ENCODE results near the gene PTPN1. TPM values are rescaled to one million over a fixed set of nuclear protein-coding genes. Genes with fewer than 3 reads are reported as not detected.
A peak's percentile ranks its signal among the peaks of the same experiment; 100 is the strongest.

Gene PTPN1
- total and polyA plus RNA-seq, 2 of the 13 experiments (the other 11 are each of a cell fraction or from before 2014, with no cell fraction given): 17.7 to 37.2 TPM

DNA sequence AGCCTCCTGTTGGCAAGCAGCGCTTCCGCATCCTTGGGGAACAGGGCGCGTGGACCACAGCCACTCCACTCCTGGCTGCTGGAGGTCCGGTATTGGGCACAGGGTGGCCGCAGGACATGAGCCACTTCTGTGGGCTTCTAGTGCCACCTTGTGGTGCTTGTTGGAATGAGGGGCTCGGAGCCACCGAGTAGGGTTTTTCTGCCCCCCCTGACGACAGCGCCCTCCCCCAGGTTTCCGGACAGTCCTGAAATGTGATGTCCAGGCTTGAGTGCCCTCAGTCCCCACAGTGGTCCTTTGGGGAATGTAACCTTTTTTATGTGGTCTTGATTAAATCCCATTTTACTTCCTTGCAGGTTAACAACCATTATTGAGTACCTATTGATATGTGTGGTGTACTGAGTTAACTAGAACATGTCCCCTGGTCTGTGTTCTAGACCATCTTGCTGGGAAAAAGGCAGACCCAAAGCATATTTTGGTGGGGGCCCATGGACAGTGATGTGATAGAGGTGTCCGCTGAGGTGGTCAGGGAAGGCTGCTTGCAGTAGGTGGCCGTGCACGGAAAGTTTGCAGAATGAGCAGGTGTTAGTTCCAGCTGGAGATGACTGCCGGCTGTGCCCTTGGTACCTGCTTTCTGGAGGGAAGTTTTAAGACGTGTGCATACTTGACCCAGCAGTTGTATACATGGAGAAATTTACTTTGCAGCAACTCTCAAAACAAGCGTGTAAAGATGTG, 70.0 kb downstream of the PTPN1 start (continued):
- TF ChIP-seq, protein P1, sequence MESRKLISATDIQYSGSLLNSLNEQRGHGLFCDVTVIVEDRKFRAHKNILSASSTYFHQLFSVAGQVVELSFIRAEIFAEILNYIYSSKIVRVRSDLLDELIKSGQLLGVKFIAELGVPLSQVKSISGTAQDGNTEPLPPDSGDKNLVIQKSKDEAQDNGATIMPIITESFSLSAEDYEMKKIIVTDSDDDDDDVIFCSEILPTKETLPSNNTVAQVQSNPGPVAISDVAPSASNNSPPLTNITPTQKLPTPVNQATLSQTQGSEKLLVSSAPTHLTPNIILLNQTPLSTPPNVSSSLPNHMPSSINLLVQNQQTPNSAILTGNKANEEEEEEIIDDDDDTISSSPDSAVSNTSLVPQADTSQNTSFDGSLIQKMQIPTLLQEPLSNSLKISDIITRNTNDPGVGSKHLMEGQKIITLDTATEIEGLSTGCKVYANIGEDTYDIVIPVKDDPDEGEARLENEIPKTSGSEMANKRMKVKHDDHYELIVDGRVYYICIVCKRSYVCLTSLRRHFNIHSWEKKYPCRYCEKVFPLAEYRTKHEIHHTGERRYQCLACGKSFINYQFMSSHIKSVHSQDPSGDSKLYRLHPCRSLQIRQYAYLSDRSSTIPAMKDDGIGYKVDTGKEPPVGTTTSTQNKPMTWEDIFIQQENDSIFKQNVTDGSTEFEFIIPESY (CRISPR knock-in tag; IDR thresholded peaks at IDR 0.05): peak; percentile 88
- TF ChIP-seq ZNF264 (CRISPR knock-in tag; IDR thresholded peaks at IDR 0.05) (no peak), ZNF589 (CRISPR knock-in tag; conservative IDR thresholded peaks at IDR 0.05) (no peak), ZNF407 (CRISPR knock-in tag; IDR thresholded peaks at IDR 0.05; ENCODE audit: not compliant biosample characterization) (no peak), ATF1 (CRISPR knock-in tag; IDR thresholded peaks at IDR 0.05) (no peak), PITX1 (CRISPR knock-in tag; IDR thresholded peaks at IDR 0.05) (no peak; the same call in 1 of the 2 replicates), PPARG (CRISPR knock-in tag; conservative IDR thresholded peaks at IDR 0.05) (no peak), ZSCAN20 (CRISPR knock-in tag; IDR thresholded peaks at IDR 0.05; ENCODE audit: borderline replicate concordance) (no peak), ZNF318 (CRISPR knock-in tag; IDR thresholded peaks at IDR 0.05) (no peak), ZNF772 (CRISPR knock-in tag; IDR thresholded peaks at IDR 0.05) (peak; percentile 32; the same call in 1 of the 2 replicates)
